Smooth muscle cell (in vitro differentiated cells): ENCODE results near the gene REV1. TPM values are rescaled to one million over a fixed set of nuclear protein-coding genes. Genes with fewer than 3 reads are reported as not detected.
"Not testable (repeated sequence)": the region's sequence is repeated elsewhere in the genome, so short reads cannot be mapped to it uniquely, and the experiment has no call there.

Source experiments
- DNase-seq: peaks from one replicate; lab custom pipeline; 2025; ENCODE audit not compliant: unreplicated experiment; lab: John Stamatoyannopoulos, UW
- H2AFZ ChIP-seq: fragments of 200-600 bp; sonication (generic); 2 replicates; pipeline ENCODE4 v1.6.0; 2016; ENCODE audit warnings: antibody characterized with exemption, low read depth, mild to moderate bottlenecking
- H3F3A ChIP-seq: fragments of 200-600 bp; sonication (generic); 2 replicates; pipeline ENCODE4 v1.6.0; 2017; ENCODE audit warnings: antibody characterized with exemption, low read depth
- H3K27ac ChIP-seq: fragments of 200-600 bp; sonication (generic); 2 replicates; pipeline ENCODE4 v1.5.1; 2016; ENCODE audit warnings: low read depth, mild to moderate bottlenecking
- H3K27me3 ChIP-seq: fragments of 200-600 bp; sonication (generic); 2 replicates; pipeline ENCODE4 v1.6.1; 2016; ENCODE audit warnings: low read depth, mild to moderate bottlenecking
- H3K36me3 ChIP-seq: fragments of 200-600 bp; sonication (generic); 2 replicates; pipeline ENCODE4 v1.5.1; 2016; ENCODE audit warnings: low read depth
- H3K4me1 ChIP-seq: fragments of 200-600 bp; sonication (generic); 2 replicates; pipeline ENCODE4 v1.5.1; 2016; ENCODE audit warnings: low read depth
- H3K4me2 ChIP-seq: fragments of 200-600 bp; sonication (generic); 2 replicates; pipeline ENCODE4 v1.6.0; 2016; ENCODE audit warnings: mild to moderate bottlenecking
- H3K4me3 ChIP-seq: fragments of 200-600 bp; sonication (generic); 2 replicates; pipeline ENCODE4 v1.5.1; 2016; ENCODE audit warnings: mild to moderate bottlenecking
- H3K79me2 ChIP-seq: fragments of 200-600 bp; sonication (generic); 2 replicates; pipeline ENCODE4 v1.6.0; 2016; ENCODE audit warnings: low read depth, mild to moderate bottlenecking
- H3K9ac ChIP-seq: fragments of 200-600 bp; sonication (generic); 2 replicates; pipeline ENCODE4 v1.6.0; 2016; ENCODE audit warnings: low read depth
- H3K9me3 ChIP-seq: fragments of 200-600 bp; sonication (generic); replicated peaks from 2 replicates; pipeline ENCODE4 v1.5.1; 2016; ENCODE audit warnings: low read depth
- H4K20me1 ChIP-seq: fragments of 200-600 bp; sonication (generic); 2 replicates; pipeline ENCODE4 v1.6.0; 2016; ENCODE audit warnings: low read depth
- WGBS: methylation state at CpG from one replicate; pipeline ENCODE4 v1.1.7; 2016; ENCODE audit warnings: low lambda C conversion rate; 5-methylcytosine and 5-hydroxymethylcytosine counted together
- polyA plus RNA-seq: library from polyadenylated mRNA; unstranded; fragments of >200 nt; fragmentation: Nextera tagmentation; extraction: Ambion mirVana; gene quantifications from 2 replicates; pipeline ENCODE4 v1.2.1, GENCODE V29; 2016
- total RNA-seq: library from RNA; depleted of rRNA; stranded (reverse); fragments of >200 nt; gene quantifications from 2 replicates; pipeline ENCODE4 v1.2.3, GENCODE V29; 2014
- TF ChIP-seq, protein P1 (sequence below): fragments of 200-600 bp; sonication (generic); IDR thresholded peaks from 2 replicates; pipeline ENCODE4 v1.5.1; 2017; ENCODE audit warnings: borderline replicate concordance, mild to moderate bottlenecking, antibody characterized with exemption; ENCODE audit not compliant: insufficient read depth, poor library complexity, severe bottlenecking

REV1 gene
- total and polyA plus RNA-seq, 2 experiments from 2014 or later = 9.5 to 20.6 TPM

- H3K4me2 ChIP-seq = no peak overlapping the region
- no peak overlapping the region for H3K9ac ChIP-seq
- H3K79me2 ChIP-seq = peaks cover 97% of the 10 kb centered on the region
- no peaks in the 10 kb centered on the region for H3K27me3 ChIP-seq
- no peaks in the 10 kb centered on the region for H3K36me3 ChIP-seq
- H4K20me1 ChIP-seq = peaks cover 98% of the 10 kb centered on the region
- H3K27ac ChIP-seq = no peak overlapping the region
- H3K9me3 ChIP-seq = no peaks in the 10 kb centered on the region
- H3K4me1 ChIP-seq = peaks cover 13% of the 10 kb centered on the region
- no peak overlapping the region for H3K4me3 ChIP-seq
- WGBS = 77% methylated on average over 2 of the region's 2 CpGs
- no peak overlapping the region for H2AFZ ChIP-seq
- no peak for DNase-seq
- H3F3A ChIP-seq = no peaks in the 10 kb centered on the region
- TF ChIP-seq, protein P1, sequence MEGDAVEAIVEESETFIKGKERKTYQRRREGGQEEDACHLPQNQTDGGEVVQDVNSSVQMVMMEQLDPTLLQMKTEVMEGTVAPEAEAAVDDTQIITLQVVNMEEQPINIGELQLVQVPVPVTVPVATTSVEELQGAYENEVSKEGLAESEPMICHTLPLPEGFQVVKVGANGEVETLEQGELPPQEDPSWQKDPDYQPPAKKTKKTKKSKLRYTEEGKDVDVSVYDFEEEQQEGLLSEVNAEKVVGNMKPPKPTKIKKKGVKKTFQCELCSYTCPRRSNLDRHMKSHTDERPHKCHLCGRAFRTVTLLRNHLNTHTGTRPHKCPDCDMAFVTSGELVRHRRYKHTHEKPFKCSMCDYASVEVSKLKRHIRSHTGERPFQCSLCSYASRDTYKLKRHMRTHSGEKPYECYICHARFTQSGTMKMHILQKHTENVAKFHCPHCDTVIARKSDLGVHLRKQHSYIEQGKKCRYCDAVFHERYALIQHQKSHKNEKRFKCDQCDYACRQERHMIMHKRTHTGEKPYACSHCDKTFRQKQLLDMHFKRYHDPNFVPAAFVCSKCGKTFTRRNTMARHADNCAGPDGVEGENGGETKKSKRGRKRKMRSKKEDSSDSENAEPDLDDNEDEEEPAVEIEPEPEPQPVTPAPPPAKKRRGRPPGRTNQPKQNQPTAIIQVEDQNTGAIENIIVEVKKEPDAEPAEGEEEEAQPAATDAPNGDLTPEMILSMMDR = no peak
Measured at GRCh38 chr2:99473518-99474083, 16.2 kb downstream of the REV1 start.

- no peaks in the 10 kb centered on the region for H3F3A ChIP-seq
- DNase-seq = no peak
- no peaks in the 10 kb centered on the region for H3K27me3 ChIP-seq
- no peak overlapping the region for H2AFZ ChIP-seq
- TF ChIP-seq, protein P1 = no peak
- H3K9ac ChIP-seq = no peak overlapping the region
- 88% methylated on average over 1 of the region's 1 CpG for WGBS
- no peaks in the 10 kb centered on the region for H3K36me3 ChIP-seq
- H3K79me2 ChIP-seq = peaks cover 97% of the 10 kb centered on the region
- H3K4me3 ChIP-seq = no peak overlapping the region
- peaks cover 98% of the 10 kb centered on the region for H4K20me1 ChIP-seq
- H3K9me3 ChIP-seq = no peaks in the 10 kb centered on the region
- H3K4me1 ChIP-seq = peaks cover 13% of the 10 kb centered on the region
- H3K27ac ChIP-seq = peak overlapping the region; percentile 1
- H3K4me2 ChIP-seq = no peak overlapping the region
Measured at GRCh38 chr2:99472600-99472960, 17.2 kb downstream of the REV1 start.

- Histone ChIP-seq H3F3A (no peaks in the 10 kb centered on the region), H3K9me3 (no peaks in the 10 kb centered on the region), H3K27ac (peak overlapping the region; percentile 1), H3K9ac (no peak overlapping the region), H3K4me2 (no peak overlapping the region), H4K20me1 (peaks cover 98% of the 10 kb centered on the region), H3K79me2 (peaks cover 97% of the 10 kb centered on the region), H3K4me3 (no peak overlapping the region), H3K4me1 (peaks cover 13% of the 10 kb centered on the region), H3K27me3 (no peaks in the 10 kb centered on the region), H3K36me3 (no peaks in the 10 kb centered on the region), H2AFZ (no peak overlapping the region)
- TF ChIP-seq, protein P1 = no peak
- 85% methylated on average over 7 of the region's 7 CpGs for WGBS
- no peak for DNase-seq
Measured at GRCh38 chr2:99471654-99472599, 17.9 kb downstream of the REV1 start.

DNA sequence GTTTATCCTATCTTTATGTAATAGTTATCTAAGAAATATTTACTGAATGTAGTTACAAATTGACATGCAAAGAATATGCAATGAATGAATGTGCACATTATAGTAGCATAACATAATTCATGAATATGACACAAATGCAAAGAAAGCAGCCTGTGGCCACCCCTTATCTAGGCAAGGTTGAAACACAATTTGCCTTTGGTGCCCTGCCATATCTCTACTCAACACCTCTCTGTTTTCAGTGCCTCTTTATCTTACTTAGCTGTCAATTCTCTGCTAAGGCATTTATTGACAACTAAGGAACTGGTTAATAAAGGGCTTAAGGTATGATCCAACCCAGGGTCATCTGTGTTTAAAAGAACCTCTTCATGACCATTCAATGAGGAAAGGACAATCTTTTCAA lies 18.9 kb downstream of the REV1 start:
- Histone ChIP-seq H3K4me3 (no peak overlapping the region), H3K4me1 (peaks cover 12% of the 10 kb centered on the region), H3K4me2 (no peak overlapping the region), H3K9me3 (no peaks in the 10 kb centered on the region), H2AFZ (no peak overlapping the region), H3K9ac (no peak overlapping the region), H3F3A (no peaks in the 10 kb centered on the region), H3K27ac (no peak overlapping the region), H3K79me2 (peaks cover 97% of the 10 kb centered on the region), H3K36me3 (no peaks in the 10 kb centered on the region), H3K27me3 (no peaks in the 10 kb centered on the region), H4K20me1 (peaks cover 98% of the 10 kb centered on the region)
- TF ChIP-seq, protein P1 = no peak
- no peak for DNase-seq

DNA sequence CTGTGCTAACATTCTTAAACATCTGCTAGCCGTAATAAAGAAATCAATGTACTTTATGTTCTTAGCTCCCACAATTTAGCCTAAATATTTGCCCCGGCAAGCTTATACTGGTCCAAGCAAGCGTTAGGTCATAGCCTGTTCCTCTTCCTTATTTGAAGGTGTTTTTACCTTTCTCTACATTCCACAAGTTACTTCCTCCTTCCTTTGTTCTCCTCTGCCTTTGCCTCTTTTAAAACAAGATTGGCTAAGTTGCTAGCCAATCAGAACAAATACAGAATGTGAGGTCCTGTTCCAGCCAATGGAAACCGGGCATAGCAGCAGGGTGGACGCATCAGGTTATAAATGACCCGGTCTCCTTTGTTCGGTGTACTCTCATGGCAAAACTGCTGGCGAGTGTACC lies 19.4 kb downstream of the REV1 start:
- not testable (repeated sequence) for H3K9me3 ChIP-seq, H3F3A ChIP-seq, H3K36me3 ChIP-seq, H3K9ac ChIP-seq, H2AFZ ChIP-seq, H3K4me2 ChIP-seq, DNase-seq, H3K4me3 ChIP-seq, H3K4me1 ChIP-seq, H3K27me3 ChIP-seq, H3K27ac ChIP-seq
- WGBS = 98% methylated on average over 8 of the region's 8 CpGs
- peaks cover 97% of the 10 kb centered on the region for H3K79me2 ChIP-seq
- H4K20me1 ChIP-seq = peaks cover 98% of the 10 kb centered on the region
